AG04449 (cell line): ENCODE measurements around the gene CATSPER1.

Source experiments
- CTCF ChIA-PET: fragments of 350-600 bp; formaldehyde crosslinking; extraction: SDS; loops from one replicate; lab custom pipeline; 2021; ENCODE audit warnings: antibody characterized with exemption; lab: Yijun Ruan, JAX
- POLR2A ChIA-PET: fragments of 400-600, 350-600 bp; formaldehyde crosslinking; extraction: SDS; loops from one replicate; lab custom pipeline; 2020; ENCODE audit warnings: antibody characterized with exemption, inconsistent platforms; lab: Yijun Ruan, JAX
- DNase-seq: peaks from one replicate; pipeline ENCODE4 v3.0.0-alpha.2; 2010; ENCODE audit warnings: low read depth, low spot score
- H3K4me3 ChIP-seq: 2 replicates; pipeline ENCODE4 v1.5.1; 2011; ENCODE audit warnings: low read depth, mild to moderate bottlenecking, control low read depth, low read length
- TF ChIP-seq, protein P1 (sequence below): IDR thresholded peaks from one replicate; pipeline ENCODE4 v1.5.1; 2011; ENCODE audit warnings: mild to moderate bottlenecking, moderate library complexity, low read length, control low read depth, inconsistent platforms; ENCODE audit not compliant: insufficient read depth; ENCODE audit errors: missing control alignments

Gene CATSPER1

DNA sequence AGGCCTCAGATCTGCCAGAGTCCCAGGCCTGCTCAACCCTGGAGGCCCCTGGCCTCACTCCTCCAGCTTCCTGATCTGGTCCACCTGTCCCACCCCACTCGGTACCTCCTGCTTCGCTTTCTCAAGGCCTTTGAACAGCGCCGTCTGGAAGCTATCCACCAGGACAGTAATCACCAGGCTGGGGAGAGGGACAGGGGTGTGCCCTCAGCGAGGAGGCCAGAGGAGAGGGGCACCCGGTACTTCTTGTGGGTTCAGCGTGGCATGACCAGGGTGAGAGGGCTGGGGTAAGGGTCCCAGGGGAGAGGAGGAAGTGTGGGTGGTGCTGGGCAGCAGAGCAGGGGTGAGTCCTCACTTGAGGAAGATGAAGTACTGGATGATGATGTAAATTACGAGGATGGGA lies 6.1 kb downstream of the CATSPER1 start:
- POLR2A ChIA-PET: no interaction called here
- CTCF ChIA-PET: interaction anchor here (1.1 to 6.5 kb wide), 3 partner anchors 24 to 136 kb away, joined by 3 to 118 read pairs (median 4); no protein-coding TSS in a partner anchor
- TF ChIP-seq, protein P1, sequence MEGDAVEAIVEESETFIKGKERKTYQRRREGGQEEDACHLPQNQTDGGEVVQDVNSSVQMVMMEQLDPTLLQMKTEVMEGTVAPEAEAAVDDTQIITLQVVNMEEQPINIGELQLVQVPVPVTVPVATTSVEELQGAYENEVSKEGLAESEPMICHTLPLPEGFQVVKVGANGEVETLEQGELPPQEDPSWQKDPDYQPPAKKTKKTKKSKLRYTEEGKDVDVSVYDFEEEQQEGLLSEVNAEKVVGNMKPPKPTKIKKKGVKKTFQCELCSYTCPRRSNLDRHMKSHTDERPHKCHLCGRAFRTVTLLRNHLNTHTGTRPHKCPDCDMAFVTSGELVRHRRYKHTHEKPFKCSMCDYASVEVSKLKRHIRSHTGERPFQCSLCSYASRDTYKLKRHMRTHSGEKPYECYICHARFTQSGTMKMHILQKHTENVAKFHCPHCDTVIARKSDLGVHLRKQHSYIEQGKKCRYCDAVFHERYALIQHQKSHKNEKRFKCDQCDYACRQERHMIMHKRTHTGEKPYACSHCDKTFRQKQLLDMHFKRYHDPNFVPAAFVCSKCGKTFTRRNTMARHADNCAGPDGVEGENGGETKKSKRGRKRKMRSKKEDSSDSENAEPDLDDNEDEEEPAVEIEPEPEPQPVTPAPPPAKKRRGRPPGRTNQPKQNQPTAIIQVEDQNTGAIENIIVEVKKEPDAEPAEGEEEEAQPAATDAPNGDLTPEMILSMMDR: no peak
- H3K4me3 ChIP-seq: no peak overlapping the region
- DNase-seq: no peak

DNA sequence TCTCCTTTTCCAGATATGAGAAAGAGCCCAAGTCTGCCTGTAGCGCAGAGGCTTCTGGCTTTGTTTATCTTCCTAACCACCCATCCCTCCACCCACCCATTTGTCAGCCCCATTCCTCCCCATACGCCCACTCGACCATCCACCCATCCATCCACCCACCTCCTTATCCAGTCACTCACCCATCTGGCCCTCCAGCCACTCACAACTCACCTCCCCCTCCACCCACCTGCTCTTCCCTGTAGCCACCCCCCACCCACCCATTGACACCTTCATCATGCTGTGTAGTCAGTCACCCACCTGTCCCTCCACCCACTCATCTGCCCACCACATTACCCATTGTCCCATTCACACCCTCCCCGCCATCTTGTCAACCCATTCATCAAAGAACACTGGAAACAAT lies 9.0 kb downstream of the CATSPER1 start:
- TF ChIP-seq, protein P1: no peak
- ChIA-PET POLR2A (no interaction called here), CTCF (interaction anchor here (0.6 to 2.0 kb wide), 6 partner anchors 9 to 132 kb away, joined by 3 to 6 read pairs (median 4); partner anchors contain the start of genes BANF1, CATSPER1 and EIF1AD)
- no peak overlapping the region for H3K4me3 ChIP-seq
- no peak for DNase-seq

DNA sequence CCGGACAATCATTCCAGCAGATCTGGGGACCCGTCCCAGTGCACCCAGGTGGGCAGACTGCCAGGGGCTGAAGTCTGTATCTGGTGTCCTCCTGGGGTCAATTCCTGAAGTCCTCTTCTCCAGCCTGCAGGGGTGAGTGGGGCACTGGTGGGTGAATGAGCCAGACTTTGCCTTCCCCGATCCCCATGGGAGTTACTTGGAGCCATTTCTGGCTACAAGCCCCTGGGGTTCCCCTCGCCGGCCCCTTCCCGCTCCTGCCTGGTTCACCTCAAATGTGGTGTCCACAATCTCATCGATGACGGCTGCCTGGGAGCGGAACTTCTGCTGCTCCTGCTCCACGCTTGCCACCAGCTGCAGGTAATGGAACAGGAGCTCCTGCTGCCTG lies 9.5 kb downstream of the CATSPER1 start:
- TF ChIP-seq, protein P1: no peak
- H3K4me3 ChIP-seq: no peak overlapping the region
- DNase-seq: no peak
- ChIA-PET POLR2A (no interaction called here), CTCF (interaction anchor here (1.4 to 2.0 kb wide), 3 partner anchors 10 to 28 kb away, joined by 6 to 12 read pairs (median 6); partner anchors contain the start of gene CATSPER1)

DNA sequence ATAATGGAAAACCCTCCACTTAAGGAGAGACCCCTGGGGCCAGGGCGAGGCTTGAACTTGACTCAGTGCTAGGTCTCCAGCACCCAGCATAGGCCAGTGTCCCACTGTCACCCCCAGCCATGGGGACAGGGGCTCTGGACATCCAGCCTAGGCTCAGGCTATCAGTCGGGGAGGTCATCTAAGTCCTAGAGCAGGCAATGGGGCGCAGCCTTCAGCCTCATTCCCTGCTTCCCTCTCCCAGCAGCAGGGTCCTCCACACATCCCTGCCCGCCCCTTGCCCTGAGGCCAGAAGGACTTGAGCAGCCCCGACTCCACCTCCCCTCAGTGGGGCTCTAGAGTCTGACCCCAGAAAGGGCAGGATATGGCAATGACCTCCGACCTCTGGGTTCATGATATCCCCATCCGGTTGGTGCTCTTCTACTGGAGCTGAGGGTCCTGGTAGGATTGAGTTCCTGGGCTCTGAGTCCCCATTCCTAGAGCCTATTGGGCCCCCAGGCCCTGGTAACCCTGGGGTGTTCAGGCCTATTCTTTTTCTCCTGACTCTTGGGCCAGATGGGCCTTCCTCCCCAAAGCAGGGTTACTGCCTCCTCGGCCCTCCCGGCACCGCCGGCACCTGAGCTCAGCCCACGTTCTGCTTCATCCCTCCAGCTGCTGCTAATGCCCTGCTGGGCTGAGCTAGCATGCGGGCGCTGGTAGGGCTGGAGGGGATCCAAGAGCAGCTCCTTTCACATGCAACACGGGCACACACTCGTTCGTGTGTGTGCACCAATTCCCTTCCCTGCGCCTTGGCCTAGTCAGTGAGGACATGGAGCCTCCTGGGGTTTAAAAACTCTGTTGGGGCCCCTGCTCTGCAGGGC lies 10.1 kb downstream of the CATSPER1 start:
- ChIA-PET CTCF (interaction anchor here (1.7 to 2.0 kb wide), 3 partner anchors 10 to 127 kb away, joined by 6 to 12 read pairs (median 11); partner anchors contain the start of genes CATSPER1 and FIBP), POLR2A (no interaction called here)
- DNase-seq: no peak
- TF ChIP-seq, protein P1: no peak
- no peak overlapping the region for H3K4me3 ChIP-seq

DNA sequence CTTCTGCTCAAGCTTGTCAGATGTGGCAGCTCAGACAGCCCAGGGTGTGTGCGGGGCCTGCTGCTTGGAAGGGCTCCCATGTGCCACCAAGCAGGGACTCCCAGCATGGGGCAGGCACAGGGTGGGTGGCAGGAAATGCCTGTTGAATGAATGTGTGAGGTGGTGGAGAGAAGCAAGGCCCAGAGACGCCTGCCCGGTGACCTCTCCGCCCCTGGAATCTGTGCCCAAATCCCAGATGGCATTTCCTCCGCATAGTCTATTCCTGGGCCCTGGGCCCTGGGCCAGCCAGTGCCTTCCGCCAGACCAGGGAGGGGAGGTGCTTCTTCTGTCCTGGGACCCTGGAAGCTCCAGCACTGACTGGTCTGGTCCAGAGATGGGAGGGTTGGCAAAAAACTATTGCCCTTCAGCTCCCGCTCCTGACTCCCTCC lies 10.8 kb downstream of the CATSPER1 start:
- TF ChIP-seq, protein P1: no peak
- peak; percentile 5 for DNase-seq
- H3K4me3 ChIP-seq: no peak overlapping the region
- ChIA-PET CTCF (interaction anchor here (1.1 to 1.7 kb wide), 3 partner anchors 26 to 127 kb away, joined by 3 to 12 read pairs (median 11); partner anchors contain the start of gene FIBP), POLR2A (interaction anchor here (0.6 kb wide), 1 partner anchor 9 kb away, joined by 4 read pairs; no protein-coding TSS in a partner anchor)
